AG04450 (cell line): ENCODE measurements around the gene ZNF141. TPM values are rescaled to one million over a fixed set of nuclear protein-coding genes. Genes with fewer than 3 reads are reported as not detected.

Experiments
- CTCF ChIA-PET: fragments of 300-600, 350-600 bp; formaldehyde crosslinking; extraction: SDS; loops from one replicate; lab custom pipeline; 2022; ENCODE audit warnings: antibody characterized with exemption, inconsistent platforms; lab: Charles Lee
- POLR2A ChIA-PET: fragments of 350-600 bp; formaldehyde crosslinking; extraction: SDS; loops from one replicate; lab custom pipeline; 2021; ENCODE audit warnings: antibody characterized with exemption, inconsistent platforms; lab: Yijun Ruan, JAX
- DNase-seq: peaks from one replicate; pipeline ENCODE4 v3.0.0-alpha.2; 2011; ENCODE audit warnings: low read depth, low spot score
- H3K27ac ChIP-seq: one replicate; pipeline ENCODE4 v1.5.1; 2012; ENCODE audit warnings: low read depth, low read length, control low read depth
- H3K27me3 ChIP-seq: one replicate; pipeline ENCODE4 v1.6.0; 2012; ENCODE audit warnings: low read length; ENCODE audit not compliant: control insufficient read depth, insufficient read depth
- H3K4me3 ChIP-seq: 2 replicates; pipeline ENCODE4 v1.5.1; 2011; ENCODE audit warnings: mild to moderate bottlenecking, low read depth, low read length, control low read depth
- H3K9me3 ChIP-seq: 2 replicates; pipeline ENCODE4 v1.5.1; 2012; ENCODE audit warnings: low read length; ENCODE audit not compliant: control insufficient read depth, insufficient read depth
- polyA plus RNA-seq: library from polyadenylated mRNA; depleted of rRNA; stranded (reverse); fragments of >200 nt; gene quantifications from 2 replicates; pipeline ENCODE4 v1.2.3, GENCODE V29; 2011
- TF ChIP-seq, protein P1 (sequence below): IDR thresholded peaks from 2 replicates; pipeline ENCODE4 v1.5.1; 2011; ENCODE audit warnings: low read depth, low read length, control low read depth, inconsistent platforms

Gene ZNF141
- polyA plus RNA-seq, 1 experiment, result 4.7 TPM

DNA sequence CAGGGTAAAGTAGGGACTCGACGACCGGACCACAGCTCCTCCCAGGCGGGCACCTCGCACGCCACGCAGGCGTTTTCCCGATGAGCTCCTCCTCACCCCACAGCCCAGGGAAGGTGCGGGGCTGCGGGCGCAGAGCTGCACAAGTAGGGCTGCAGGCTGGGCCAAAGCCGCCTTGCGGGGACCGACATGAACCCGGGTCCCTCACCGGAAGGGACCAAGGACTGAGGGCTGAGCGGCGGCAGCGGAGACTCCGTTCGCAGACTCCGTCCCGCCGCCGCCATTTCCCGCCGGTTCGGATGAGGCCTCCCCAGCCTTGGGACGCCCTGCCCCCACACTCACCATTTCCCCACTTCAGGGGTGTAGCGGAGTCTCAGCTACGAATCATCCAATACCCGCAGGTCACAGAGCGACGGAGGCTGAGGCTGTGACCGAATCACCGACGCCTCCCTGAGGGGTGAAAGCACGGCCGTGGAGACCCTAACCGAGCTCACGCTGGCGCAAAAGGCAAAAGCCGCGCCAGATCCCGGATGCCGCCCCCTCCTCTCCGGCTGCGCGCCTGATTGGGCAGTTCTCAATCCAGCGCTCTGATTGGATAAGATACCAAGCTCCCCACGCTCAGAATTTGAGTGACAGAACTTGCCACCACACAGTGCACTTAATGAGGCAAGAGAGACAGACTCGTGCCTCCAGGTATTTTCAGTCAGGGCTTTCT, 32.5 kb upstream of the ZNF141 start, which contains the start of gene ZNF732:
Gene ZNF732, minus strand, starts transcription at position 506 of the 712 bp plus-strand sequence. Its CDS starts 164 bp downstream, at position 342.
- peak; percentile 16 for DNase-seq
- H3K9me3 ChIP-seq, result peaks cover 21% of the 10 kb centered on the region
- CTCF ChIA-PET, result no interaction called here
- H3K27me3 ChIP-seq, result no peaks in the 10 kb centered on the region
- peak within 1 kb of the TSS; percentile 63 for H3K4me3 ChIP-seq
- TF ChIP-seq, protein P1, sequence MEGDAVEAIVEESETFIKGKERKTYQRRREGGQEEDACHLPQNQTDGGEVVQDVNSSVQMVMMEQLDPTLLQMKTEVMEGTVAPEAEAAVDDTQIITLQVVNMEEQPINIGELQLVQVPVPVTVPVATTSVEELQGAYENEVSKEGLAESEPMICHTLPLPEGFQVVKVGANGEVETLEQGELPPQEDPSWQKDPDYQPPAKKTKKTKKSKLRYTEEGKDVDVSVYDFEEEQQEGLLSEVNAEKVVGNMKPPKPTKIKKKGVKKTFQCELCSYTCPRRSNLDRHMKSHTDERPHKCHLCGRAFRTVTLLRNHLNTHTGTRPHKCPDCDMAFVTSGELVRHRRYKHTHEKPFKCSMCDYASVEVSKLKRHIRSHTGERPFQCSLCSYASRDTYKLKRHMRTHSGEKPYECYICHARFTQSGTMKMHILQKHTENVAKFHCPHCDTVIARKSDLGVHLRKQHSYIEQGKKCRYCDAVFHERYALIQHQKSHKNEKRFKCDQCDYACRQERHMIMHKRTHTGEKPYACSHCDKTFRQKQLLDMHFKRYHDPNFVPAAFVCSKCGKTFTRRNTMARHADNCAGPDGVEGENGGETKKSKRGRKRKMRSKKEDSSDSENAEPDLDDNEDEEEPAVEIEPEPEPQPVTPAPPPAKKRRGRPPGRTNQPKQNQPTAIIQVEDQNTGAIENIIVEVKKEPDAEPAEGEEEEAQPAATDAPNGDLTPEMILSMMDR, result no peak
- POLR2A ChIA-PET, result interaction anchor here (1.5 kb wide), 1 partner anchor 33 kb away, joined by 4 read pairs; the partner anchor contains the start of gene ZNF141
- H3K27ac ChIP-seq, result no peak within 1 kb of the TSS

DNA sequence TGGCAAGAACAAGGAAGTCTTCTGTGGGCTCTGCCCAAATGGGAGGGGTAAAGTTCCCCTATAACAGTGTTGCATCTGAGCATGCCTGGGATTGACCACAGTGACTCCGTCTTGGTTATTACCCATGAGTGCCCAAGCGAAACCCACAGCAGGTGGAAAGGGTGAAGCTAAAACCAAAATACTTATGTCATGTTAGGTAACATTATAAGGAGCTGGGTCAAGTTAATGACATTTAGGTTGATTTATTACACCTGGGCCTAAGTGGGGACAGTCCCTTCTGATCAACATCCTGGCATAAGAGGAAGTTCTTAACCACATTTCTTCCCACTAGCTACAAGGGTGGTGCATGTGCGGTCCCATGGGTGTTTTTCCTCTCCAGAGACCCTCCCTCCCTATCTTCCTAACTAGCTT, 31.1 kb upstream of the ZNF141 start:
- H3K27me3 ChIP-seq, result no peaks in the 10 kb centered on the region
- ChIA-PET POLR2A (no interaction called here), CTCF (no interaction called here)

DNA sequence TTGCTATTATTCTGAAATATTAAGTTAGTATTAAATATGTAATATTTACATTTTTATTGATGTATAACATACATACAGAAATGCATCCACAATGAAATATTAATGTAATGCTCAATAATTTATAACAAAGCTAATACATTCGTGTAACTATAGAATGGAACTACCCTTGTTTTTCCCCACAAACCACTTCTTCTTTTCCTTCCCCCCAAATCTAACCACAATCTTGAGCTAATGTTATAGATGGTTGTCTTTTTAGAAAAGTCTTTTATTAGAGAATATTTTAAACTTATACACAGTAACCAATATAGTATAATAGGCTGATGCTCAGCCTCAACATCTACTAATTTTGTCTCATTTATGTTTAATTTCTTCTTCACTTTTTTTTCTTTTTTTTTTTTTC, 27.8 kb upstream of the ZNF141 start:
- Histone ChIP-seq H3K4me3 (no peak overlapping the region), H3K27me3 (no peaks in the 10 kb centered on the region), H3K9me3 (peaks cover 25% of the 10 kb centered on the region), H3K27ac (no peak overlapping the region)
- ChIA-PET CTCF (no interaction called here), POLR2A (no interaction called here)
- DNase-seq, result no peak
- TF ChIP-seq, protein P1, result no peak

More for the DNA sequence above, 31.1 kb upstream of the ZNF141 start:
- TF ChIP-seq, protein P1, result no peak
- no peak overlapping the region for H3K4me3 ChIP-seq
- no peak overlapping the region for H3K27ac ChIP-seq
- H3K9me3 ChIP-seq, result peaks cover 26% of the 10 kb centered on the region
- no peak for DNase-seq

DNA sequence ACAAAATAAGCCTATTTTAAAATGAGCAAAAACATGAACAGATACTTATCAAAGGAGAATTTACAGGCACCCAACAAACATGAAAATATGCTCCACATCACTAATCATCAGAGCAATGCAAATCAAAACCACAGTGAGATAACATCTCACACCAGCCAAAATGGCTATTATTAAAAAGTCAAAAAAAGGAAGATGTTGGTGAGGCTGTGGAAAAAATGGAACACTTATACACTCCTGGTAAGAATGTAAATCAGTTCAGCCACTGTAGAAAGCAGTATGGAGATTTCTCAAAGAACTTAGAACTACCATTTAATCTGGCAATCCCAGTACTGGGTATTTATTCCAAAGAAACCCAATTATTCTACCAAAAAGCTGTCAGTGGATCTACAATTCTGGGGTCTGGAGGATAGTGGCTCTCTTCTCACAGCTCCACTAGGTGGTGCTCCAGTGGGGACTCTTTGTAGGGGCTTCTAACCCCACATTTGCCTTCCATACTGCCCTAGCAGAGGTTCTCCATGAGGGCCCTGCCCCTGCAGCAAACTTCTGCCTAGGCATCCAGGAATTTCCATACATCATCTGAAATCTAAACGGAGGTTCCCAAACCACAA, 23.2 kb upstream of the ZNF141 start:
- no peaks in the 10 kb centered on the region for H3K27me3 ChIP-seq
- POLR2A ChIA-PET, result no interaction called here
- H3K27ac ChIP-seq, result no peak overlapping the region
- H3K9me3 ChIP-seq, result peaks cover 30% of the 10 kb centered on the region
- TF ChIP-seq, protein P1, result no peak
- no peak for DNase-seq
- no peak overlapping the region for H3K4me3 ChIP-seq
- CTCF ChIA-PET, result no interaction called here

DNA sequence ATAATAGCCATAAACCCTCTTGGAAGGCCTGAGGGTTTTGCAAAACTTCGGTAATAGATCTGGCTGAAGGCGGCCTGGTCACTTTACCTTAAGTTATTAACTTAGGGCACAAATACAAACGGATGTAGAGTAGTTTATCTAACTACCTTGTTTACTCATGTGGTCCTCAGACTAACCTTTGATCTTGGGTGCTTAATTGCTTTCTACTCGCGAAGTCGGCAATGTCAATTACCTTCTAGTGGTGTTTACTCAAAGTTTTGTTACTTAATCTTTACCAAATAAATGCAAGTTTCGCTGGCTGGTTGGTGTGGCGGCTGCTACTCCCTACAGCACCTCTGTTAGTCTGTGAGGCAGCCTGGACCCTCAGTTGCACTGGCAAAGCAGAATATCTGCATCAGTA, 8.9 kb upstream of the ZNF141 start:
- ChIA-PET CTCF (no interaction called here), POLR2A (no interaction called here)
- Histone ChIP-seq H3K4me3 (no peak overlapping the region), H3K9me3 (peaks cover 29% of the 10 kb centered on the region), H3K27me3 (no peaks in the 10 kb centered on the region), H3K27ac (no peak overlapping the region)
- TF ChIP-seq, protein P1, result no peak
- no peak for DNase-seq
